Colonic mucosa (tissue), 4 donors: ENCODE results near the gene VWA5B2. TPM values are rescaled to one million over a fixed set of nuclear protein-coding genes. Genes with fewer than 3 reads are reported as not detected.

Experiments used
- DNase-seq: peaks from one replicate; pipeline ENCODE4 v3.0.0-alpha.2; 2020
- H3K27ac ChIP-seq: fragments of 200-600 bp; one replicate; pipeline ENCODE4 v1.8.0; 2021
- H3K27me3 ChIP-seq: fragments of 200-600 bp; one replicate; pipeline ENCODE4 v1.8.0; 2021
- H3K36me3 ChIP-seq: fragments of 200-600 bp; one replicate; pipeline ENCODE4 v1.8.0; 2021
- H3K4me1 ChIP-seq: fragments of 200-600 bp; one replicate; pipeline ENCODE4 v1.8.0; 2021; ENCODE audit warnings: mild to moderate bottlenecking
- H3K4me3 ChIP-seq: fragments of 200-600 bp; one replicate; pipeline ENCODE4 v1.8.0; 2021
- H3K9ac ChIP-seq, 2 donors: one replicate each; pipeline ENCODE4 v1.7.0; 2013; ENCODE audit warnings: control low read depth in 2 of 2, low read depth in 2 of 2, low read length in 2 of 2
- H3K9me3 ChIP-seq: fragments of 200-600 bp; one replicate; pipeline ENCODE4 v1.8.0; 2021
- CTCF ChIP-seq: fragments of 200-600 bp; IDR thresholded peaks from one replicate; pipeline ENCODE4 v1.8.0; 2022; ENCODE audit warnings: antibody characterized with exemption, mild to moderate bottlenecking
- intact Hi-C: fragments of 100-400 bp; cut with DNase I; formaldehyde crosslinking; loops from one replicate; pipeline ENCODE4 v1.14.1; 2022
- total RNA-seq, 2 donors: library from RNA; stranded (reverse); fragmentation: NEBNext Ultra II Directional in 1 of 2; extraction: Animal tissue kit (Norgen Biotek cat#: 25700) in 1 of 2; gene quantifications; one replicate each; pipeline ENCODE4 v1.2.1, GENCODE V29; 2021
- donor health status: healthy.
- donor health status: DM: no; HTN: no; CAD: no.
- donor health status: DM: no; HTN: no; CAD: no.

VWA5B2 gene
- total RNA-seq, 2 donors from 2014 or later: 2.1 to 2.3 TPM

GRCh38 chr3:184235381-184236032 is 6.1 kb downstream of the VWA5B2 start:
- no peak for DNase-seq

GRCh38 chr3:184236033-184236410 is 6.6 kb downstream of the VWA5B2 start:
- TF ChIP-seq CTCF: no peak
- Histone ChIP-seq H3K4me1 (no peaks in the 10 kb centered on the region), H3K27me3 (peaks cover 8% of the 10 kb centered on the region), H3K27ac (no peak overlapping the region), H3K4me3 (no peak overlapping the region), H3K36me3 (no peaks in the 10 kb centered on the region), H3K9me3 (no peaks in the 10 kb centered on the region), H3K9ac (no peak overlapping the region)
- no peak for DNase-seq
- intact Hi-C loops: no loop called here

More at GRCh38 chr3:184235381-184236032, 6.1 kb downstream of the VWA5B2 start:
- no peak for TF ChIP-seq CTCF
- no peaks in the 10 kb centered on the region for H3K4me1 ChIP-seq
- H3K4me3 ChIP-seq: no peak overlapping the region
- peaks cover 13% of the 10 kb centered on the region for H3K27me3 ChIP-seq
- H3K27ac ChIP-seq: no peak overlapping the region
- no peak overlapping the region for H3K9ac ChIP-seq
- intact Hi-C loops: no loop called here
- no peaks in the 10 kb centered on the region for H3K36me3 ChIP-seq
- H3K9me3 ChIP-seq: no peaks in the 10 kb centered on the region

- TF ChIP-seq CTCF: no peak
- Histone ChIP-seq H3K27ac (no peak overlapping the region), H3K4me3 (no peak overlapping the region), H3K4me1 (no peaks in the 10 kb centered on the region), H3K9me3 (no peaks in the 10 kb centered on the region), H3K36me3 (no peaks in the 10 kb centered on the region), H3K27me3 (peaks cover 2% of the 10 kb centered on the region), H3K9ac (no peak overlapping the region)
- no peak for DNase-seq
- intact Hi-C loops: no loop called here
Observed at GRCh38 chr3:184236636-184237035, 7.3 kb downstream of the VWA5B2 start.

GRCh38 chr3:184237211-184237610 is 7.8 kb downstream of the VWA5B2 start:
- no peak overlapping the region for H3K9ac ChIP-seq
- intact Hi-C loops: no loop called here
- TF ChIP-seq CTCF: no peak
- no peaks in the 10 kb centered on the region for H3K36me3 ChIP-seq
- H3K4me1 ChIP-seq: no peaks in the 10 kb centered on the region
- H3K27me3 ChIP-seq: no peaks in the 10 kb centered on the region
- no peak for DNase-seq
- H3K27ac ChIP-seq: no peak overlapping the region
- no peaks in the 10 kb centered on the region for H3K9me3 ChIP-seq
- no peak overlapping the region for H3K4me3 ChIP-seq

- no peaks in the 10 kb centered on the region for H3K4me1 ChIP-seq
- no peak for TF ChIP-seq CTCF
- H3K4me3 ChIP-seq: no peak overlapping the region
- no peaks in the 10 kb centered on the region for H3K36me3 ChIP-seq
- no peak overlapping the region for H3K9ac ChIP-seq
- H3K9me3 ChIP-seq: no peaks in the 10 kb centered on the region
- H3K27me3 ChIP-seq: no peaks in the 10 kb centered on the region
- no peak overlapping the region for H3K27ac ChIP-seq
- no peak for DNase-seq
- intact Hi-C loops: no loop called here
Observed at GRCh38 chr3:184237807-184238206, 8.4 kb downstream of the VWA5B2 start.
